C4-2B (cell line): ENCODE results near the gene CRTC3.

Source experiments
- CTCF ChIP-seq: fragments of 450-650 bp; conservative IDR thresholded peaks from 2 replicates; pipeline ENCODE4 v1.5.1; 2017; ENCODE audit warnings: mild to moderate bottlenecking
- ZFX ChIP-seq: fragments of 450-650 bp; IDR thresholded peaks from 2 replicates; pipeline ENCODE4 v1.6.1; 2017

- TF ChIP-seq CTCF, result no peak
- TF ChIP-seq ZFX, result no peak
Measured at GRCh38 chr15:90588427-90588826, 58.7 kb downstream of the CRTC3 start.
